SK-N-SH (cell line): Measurements from ENCODE around the gene NUAK1. TPM values are rescaled to one million over a fixed set of nuclear protein-coding genes. Genes with fewer than 3 reads are reported as not detected.

ENCODE experiments used
- CTCF ChIA-PET: fragments of 300-600, 350-600 bp; formaldehyde crosslinking; extraction: SDS; loops from one replicate; lab custom pipeline; 2021; lab: Yijun Ruan, JAX
- POLR2A ChIA-PET: fragments of 350-600 bp; sonication (Branson Sonifier 250); formaldehyde crosslinking; extraction: SDS; loops from one replicate; lab custom pipeline; 2020; ENCODE audit warnings: antibody characterized with exemption, inconsistent platforms; lab: Yijun Ruan, JAX
- DNase-seq: peaks from one replicate; pipeline ENCODE4 v3.0.0; 2012
- H2AFZ ChIP-seq: fragments of 200-600 bp; sonication (generic); 2 replicates; pipeline ENCODE4 v1.8.1; 2016; ENCODE audit warnings: antibody characterized with exemption, mild to moderate bottlenecking, low read depth
- H3F3A ChIP-seq: fragments of 200-600 bp; sonication (generic); replicated peaks from 2 replicates; pipeline ENCODE3; 2016; ENCODE audit warnings: antibody characterized with exemption, mild to moderate bottlenecking; ENCODE audit not compliant: insufficient read depth
- H3K27ac ChIP-seq, 2 experiments: fragments of 200-500 bp in 1 of 2; fragments of 200-600 bp in 1 of 2; sonication (Bioruptor generic) in 1 of 2; sonication (generic), shearing (Covaris generic) in 1 of 2; 2 replicates each; pipeline versions ENCODE4 v1.5.1 to v1.6.1; 2014 to 2016; ENCODE audit warnings: low read depth in 2 of 2, inconsistent platforms in 1 of 2, low read length in 1 of 2, mild to moderate bottlenecking in 1 of 2, mixed read lengths in 1 of 2
- H3K27me3 ChIP-seq: fragments of 200-600 bp; sonication (generic), shearing (Covaris generic); 2 replicates; pipeline ENCODE4 v1.6.1; 2016; ENCODE audit warnings: mixed run types; ENCODE audit not compliant: insufficient read depth
- H3K36me3 ChIP-seq, 2 experiments: fragments of 200-500 bp in 1 of 2; fragments of 200-600 bp in 1 of 2; sonication (Bioruptor generic) in 1 of 2; sonication (generic) in 1 of 2; replicated peaks in 1 of 2; 2 replicates each; pipeline versions ENCODE3 to v1.5.1; 2014 to 2016; ENCODE audit warnings: low read length in 1 of 2, mild to moderate bottlenecking in 1 of 2; ENCODE audit not compliant: insufficient read depth in 2 of 2, control insufficient read depth in 1 of 2
- H3K4me1 ChIP-seq, 2 experiments: fragments of 200-500 bp in 1 of 2; fragments of 200-600 bp in 1 of 2; sonication (Bioruptor generic) in 1 of 2; sonication (generic), shearing (Covaris generic) in 1 of 2; 2 replicates each; pipeline versions ENCODE4 v1.5.1 to v1.6.1; 2014 to 2016; ENCODE audit warnings: low read depth in 1 of 2, low read length in 1 of 2, mixed run types in 1 of 2; ENCODE audit not compliant: insufficient read depth in 2 of 2, control insufficient read depth in 1 of 2
- H3K4me2 ChIP-seq: fragments of 200-600 bp; sonication (generic), shearing (Covaris generic); 2 replicates; pipeline ENCODE4 v1.6.1; 2017; ENCODE audit warnings: mixed run types
- H3K4me3 ChIP-seq, 2 experiments: fragments of 200-500 bp in 1 of 2; fragments of 200-600 bp in 1 of 2; sonication (Bioruptor generic) in 1 of 2; sonication (generic), shearing (Covaris generic) in 1 of 2; 2 replicates each; pipeline versions ENCODE4 v1.5.1 to v1.8.1; 2014 to 2016; ENCODE audit warnings: low read depth in 2 of 2, inconsistent platforms in 1 of 2, low read length in 1 of 2, mild to moderate bottlenecking in 1 of 2, mixed read lengths in 1 of 2, moderate library complexity in 1 of 2
- H3K79me2 ChIP-seq: fragments of 200-600 bp; sonication (generic); 2 replicates; pipeline ENCODE4 v1.8.1; 2017; ENCODE audit warnings: mild to moderate bottlenecking; ENCODE audit not compliant: insufficient read depth
- H3K9ac ChIP-seq: fragments of 200-600 bp; sonication (generic); 2 replicates; pipeline ENCODE4 v1.6.1; 2017; ENCODE audit warnings: mixed run types
- H3K9me2 ChIP-seq: fragments of 200-600 bp; sonication (generic); 2 replicates; pipeline ENCODE4 v1.6.1; 2017; ENCODE audit warnings: mixed run types
- H3K9me3 ChIP-seq: fragments of 200-600 bp; sonication (generic); 2 replicates; pipeline ENCODE4 v1.6.1; 2017; ENCODE audit warnings: mixed run types, mild to moderate bottlenecking, moderate library complexity
- H4K20me1 ChIP-seq: fragments of 200-600 bp; sonication (generic); 2 replicates; pipeline ENCODE4 v1.6.1; 2017; ENCODE audit warnings: mild to moderate bottlenecking, mixed run types; ENCODE audit not compliant: insufficient read depth
- CHD2 ChIP-seq: fragments of 150-350 bp; IDR thresholded peaks from 2 replicates; pipeline ENCODE4 v1.6.1; 2018; ENCODE audit warnings: low read length; ENCODE audit not compliant: partially characterized antibody
- EP300 ChIP-seq, 2 experiments: IDR thresholded peaks; 2 replicates each; pipeline versions ENCODE4 v1.4.0 to v1.6.1; 2012; ENCODE audit warnings: borderline replicate concordance in 1 of 2, low read depth in 1 of 2, low read length in 1 of 2
- FOSL2 ChIP-seq: IDR thresholded peaks from 2 replicates; pipeline ENCODE4 v1.4.0; 2012; ENCODE audit warnings: low read depth, mild to moderate bottlenecking, moderate library complexity, borderline replicate concordance
- FOXJ3 ChIP-seq: sonication (generic); formaldehyde crosslinking; IDR thresholded peaks from 2 replicates; pipeline ENCODE4 v1.5.1; 2020; ENCODE audit warnings: mild to moderate bottlenecking, missing genetic modification reagents
- FOXM1 ChIP-seq: IDR thresholded peaks from 2 replicates; pipeline ENCODE4 v1.4.0; 2012; ENCODE audit warnings: low read depth, mild to moderate bottlenecking
- GABPA ChIP-seq: IDR thresholded peaks from 2 replicates; pipeline ENCODE4 v1.4.0; 2012; ENCODE audit warnings: low read depth, mild to moderate bottlenecking
- JUND ChIP-seq: IDR thresholded peaks from 2 replicates; pipeline ENCODE4 v1.4.0; 2012
- MEF2A ChIP-seq: IDR thresholded peaks from 2 replicates; pipeline ENCODE4 v1.4.0; 2012; ENCODE audit warnings: low read depth, borderline replicate concordance
- NRF1 ChIP-seq: IDR thresholded peaks from 2 replicates; pipeline ENCODE4 v1.6.1; 2012; ENCODE audit warnings: low read depth, mild to moderate bottlenecking, low read length
- RFX5 ChIP-seq: IDR thresholded peaks from 2 replicates; pipeline ENCODE4 v1.6.1; 2012; ENCODE audit warnings: mild to moderate bottlenecking, improper control_type of control experiment, low read length
- SIN3A ChIP-seq: IDR thresholded peaks from 2 replicates; pipeline ENCODE4 v1.6.1; 2012; ENCODE audit warnings: low read depth, mild to moderate bottlenecking, low read length, moderate library complexity, borderline replicate concordance
- SMC3 ChIP-seq: IDR thresholded peaks from 2 replicates; pipeline ENCODE4 v1.6.1; 2012; ENCODE audit warnings: low read depth, low read length, improper control_type of control experiment
- TAF1 ChIP-seq: IDR thresholded peaks from 2 replicates; pipeline ENCODE4 v1.6.1; 2012; ENCODE audit warnings: low read depth, mild to moderate bottlenecking, low read length, moderate library complexity, borderline replicate concordance
- WGBS: methylation state at CpG from one replicate; pipeline ENCODE4 v1.1.6; 2017; ENCODE audit warnings: low lambda C conversion rate; 5-methylcytosine and 5-hydroxymethylcytosine counted together
- polyA plus RNA-seq, 3 experiments: library from polyadenylated mRNA; depleted of rRNA; stranded (reverse); fragments of >200 nt; gene quantifications; 2 replicates each; pipeline ENCODE4 v1.2.3, GENCODE V29; 2012
- TF ChIP-seq, protein P1 (sequence below): IDR thresholded peaks from 2 replicates; pipeline ENCODE4 v1.4.0; 2012; ENCODE audit warnings: low read depth
- TF ChIP-seq, protein P2 (sequence below): fragments of 200-600 bp; sonication (generic); IDR thresholded peaks from 2 replicates; pipeline ENCODE4 v1.6.1; 2017; ENCODE audit warnings: antibody characterized with exemption, mild to moderate bottlenecking, moderate library complexity
- TF ChIP-seq, protein P3 (sequence below): fragments of 150-350 bp; IDR thresholded peaks from 2 replicates; pipeline ENCODE4 v1.6.1; 2017; ENCODE audit warnings: antibody characterized with exemption, low read length, low read depth, borderline replicate concordance

Gene NUAK1
- polyA plus RNA-seq, 1 of the 3 experiments (the other 2 are of a cell fraction): 8.1 TPM

DNA sequence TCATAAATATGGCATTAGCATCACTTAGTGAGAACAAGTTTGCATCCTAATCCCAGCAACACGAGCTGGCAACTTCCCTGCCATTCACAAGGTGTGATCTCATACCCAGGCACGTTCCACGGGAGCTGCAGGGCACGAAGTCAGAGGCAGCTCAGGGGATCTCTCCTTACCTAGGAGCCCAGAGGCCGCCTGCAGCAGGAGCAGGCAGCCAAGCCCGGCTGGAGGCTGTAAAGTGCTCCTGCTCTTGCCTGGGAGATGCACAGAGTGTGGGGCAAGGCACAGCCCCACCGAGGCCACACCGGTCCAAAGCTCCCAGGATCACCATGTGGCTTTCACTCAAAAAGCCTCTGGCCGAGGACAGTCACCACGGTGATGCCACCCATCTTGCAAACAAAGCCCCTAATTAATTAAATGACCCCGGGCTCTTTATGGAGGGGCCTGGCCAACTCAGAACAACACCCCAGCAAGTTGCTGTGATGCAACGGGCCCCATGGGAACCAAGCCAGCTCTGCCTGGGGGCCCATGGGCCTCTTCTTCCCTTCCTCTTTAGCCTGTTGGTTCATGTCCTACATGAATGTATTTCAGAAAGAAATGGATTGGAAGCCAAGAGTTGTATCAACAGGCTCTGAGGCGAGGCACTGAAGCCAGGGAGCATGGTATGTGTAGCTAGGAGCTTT is 26.5 kb downstream of the NUAK1 start:
- CTCF ChIA-PET: interaction anchor here (1.5 kb wide), 1 partner anchor 692 kb away, joined by 4 read pairs; no protein-coding TSS in a partner anchor
- peak; percentile 34 for DNase-seq
- H3F3A ChIP-seq: peaks cover 12% of the 10 kb centered on the region
- H3K27me3 ChIP-seq: no peaks in the 10 kb centered on the region
- H3K9me2 ChIP-seq: no peaks in the 10 kb centered on the region
- H3K79me2 ChIP-seq: peaks cover 100% of the 10 kb centered on the region
- H2AFZ ChIP-seq: no peak overlapping the region
- WGBS: 57% methylated on average over 13 of the region's 13 CpGs
- H3K9me3 ChIP-seq: no peaks in the 10 kb centered on the region
- 0 out of 2 replicates have a peak overlapping the region, but pooled peaks have one; percentile 30 for H3K9ac ChIP-seq
- H3K36me3 ChIP-seq: peaks cover 0 to 2% of the 10 kb centered on the region in 2 experiments
- peaks cover 4 to 46% of the 10 kb centered on the region in 2 experiments; a peak in 3 of 4 replicates for H3K4me1 ChIP-seq
- TF ChIP-seq, protein P1, sequence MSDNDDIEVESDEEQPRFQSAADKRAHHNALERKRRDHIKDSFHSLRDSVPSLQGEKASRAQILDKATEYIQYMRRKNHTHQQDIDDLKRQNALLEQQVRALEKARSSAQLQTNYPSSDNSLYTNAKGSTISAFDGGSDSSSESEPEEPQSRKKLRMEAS: peak; percentile 76
- TF ChIP-seq NRF1: no peak
- H4K20me1 ChIP-seq: peaks cover 85% of the 10 kb centered on the region
- POLR2A ChIA-PET: no interaction called here
- H3K4me2 ChIP-seq: peak overlapping the region; percentile 9; the same call in 1 of the 2 replicates
- peak overlapping the region in 1 of 2 experiments; percentile 45; a peak in 2 of 4 replicates for H3K27ac ChIP-seq
- no peak overlapping the region for H3K4me3 ChIP-seq

DNA sequence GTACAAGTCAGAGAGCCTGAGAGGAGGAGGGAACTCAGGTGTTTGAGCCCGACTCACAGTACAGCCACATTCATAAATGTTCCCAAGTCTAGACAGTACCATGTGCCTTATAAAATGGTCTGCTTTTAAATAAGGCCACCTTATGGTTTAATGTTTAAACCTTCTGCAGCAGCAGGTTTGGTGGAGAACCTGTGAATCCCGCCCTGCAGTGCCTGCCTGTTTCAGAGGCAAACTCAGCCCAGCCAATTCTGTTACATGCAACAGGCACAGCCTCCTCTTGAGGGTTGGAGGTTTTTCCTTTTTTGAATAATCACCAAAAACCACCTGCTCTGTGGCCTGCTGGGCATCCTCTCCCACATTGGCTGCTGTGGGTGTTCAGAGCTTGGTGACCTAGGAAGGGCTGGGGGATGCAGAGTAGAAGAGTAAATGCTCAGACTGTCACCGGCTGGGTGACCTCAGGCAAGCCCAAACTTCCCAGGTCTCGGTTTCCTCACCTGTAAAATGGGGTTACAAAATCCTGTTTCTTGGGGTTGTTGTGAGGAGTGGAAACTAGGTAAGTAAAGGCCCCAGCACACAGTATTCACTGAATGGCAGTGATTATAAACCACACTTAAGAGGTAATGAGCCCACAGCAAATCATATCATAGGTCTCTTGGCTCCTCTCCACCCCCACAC is 28.0 kb downstream of the NUAK1 start:
- H3K27ac ChIP-seq: no peak overlapping the region
- H2AFZ ChIP-seq: no peak overlapping the region
- no peak for DNase-seq
- H3K9me2 ChIP-seq: no peaks in the 10 kb centered on the region
- TF ChIP-seq EP300 (IDR thresholded peaks at IDR 0.05; ENCODE audit: borderline replicate concordance in 1 of 2, low read depth in 1 of 2, low read length in 1 of 2): no peak
- no peak for TF ChIP-seq GABPA
- no peak for TF ChIP-seq RFX5
- WGBS: 87% methylated on average over 4 of the region's 4 CpGs
- H3K79me2 ChIP-seq: peaks cover 100% of the 10 kb centered on the region
- peaks cover 15 to 61% of the 10 kb centered on the region in 2 experiments for H3K4me1 ChIP-seq
- peaks cover 26% of the 10 kb centered on the region for H3F3A ChIP-seq
- CTCF ChIA-PET: no interaction called here
- H3K4me3 ChIP-seq: no peak overlapping the region
- H3K4me2 ChIP-seq: no peak overlapping the region
- H3K36me3 ChIP-seq: peaks cover 0 to 2% of the 10 kb centered on the region in 2 experiments
- no peaks in the 10 kb centered on the region for H3K9me3 ChIP-seq
- POLR2A ChIA-PET: no interaction called here
- H3K27me3 ChIP-seq: no peaks in the 10 kb centered on the region
- H3K9ac ChIP-seq: no peak overlapping the region
- H4K20me1 ChIP-seq: peaks cover 72% of the 10 kb centered on the region

DNA sequence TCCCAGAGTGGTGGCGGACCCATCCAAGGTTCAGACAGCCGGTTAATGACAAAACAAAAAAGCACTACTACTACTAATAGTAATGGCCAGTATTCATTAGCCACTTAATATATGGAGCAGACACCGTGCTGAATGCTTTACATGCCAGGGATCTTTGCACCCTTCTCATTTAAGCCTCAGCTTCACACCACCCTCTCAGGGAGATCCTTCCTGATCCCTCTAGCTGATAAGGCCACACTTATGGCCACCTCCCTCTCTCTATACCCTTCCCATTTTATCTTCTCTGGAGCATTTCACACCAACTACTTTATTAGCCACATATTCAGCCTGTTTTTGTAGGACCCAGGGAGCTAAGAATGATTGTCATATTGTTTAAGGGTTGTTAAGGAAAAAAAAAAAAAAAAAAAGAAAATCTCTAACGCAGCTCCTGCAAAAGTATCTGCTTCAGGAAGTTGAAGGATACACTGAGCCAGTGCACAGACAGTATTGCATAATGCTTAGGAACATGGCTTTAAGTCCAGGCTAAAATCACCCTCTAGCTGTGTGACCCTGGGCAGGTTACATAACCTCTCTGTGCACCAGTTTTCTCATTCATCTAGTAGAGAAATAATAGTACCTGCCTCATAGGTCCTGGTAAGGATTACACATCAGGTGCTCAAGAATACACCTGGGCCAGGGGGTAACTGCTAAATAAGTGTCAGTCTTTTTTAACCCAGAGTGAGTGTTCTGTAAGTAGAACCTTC is 29.4 kb downstream of the NUAK1 start:
- Histone ChIP-seq H3K9me3 (no peaks in the 10 kb centered on the region), H3K27me3 (no peaks in the 10 kb centered on the region), H3K79me2 (peaks cover 100% of the 10 kb centered on the region), H3F3A (peaks cover 23% of the 10 kb centered on the region), H3K4me1 (peaks cover 19 to 53% of the 10 kb centered on the region in 2 experiments), H4K20me1 (peaks cover 58% of the 10 kb centered on the region), H2AFZ (no peak overlapping the region), H3K4me3 (no peak overlapping the region), H3K27ac (peak overlapping the region in 1 of 2 experiments; percentile 73; a peak in 3 of 4 replicates), H3K36me3 (peaks cover 2 to 6% of the 10 kb centered on the region in 2 experiments), H3K4me2 (no peak overlapping the region), H3K9me2 (no peaks in the 10 kb centered on the region), H3K9ac (no peak overlapping the region)
- no peak for DNase-seq
- WGBS: 64% methylated on average over 4 of the region's 4 CpGs
- ChIA-PET CTCF (interaction anchor here (1.0 to 3.4 kb wide), 3 partner anchors 27 to 404 kb away, joined by 3 to 17 read pairs (median 3); no protein-coding TSS in a partner anchor), POLR2A (no interaction called here)
- TF ChIP-seq FOXM1 (no peak), MEF2A (no peak), SIN3A (no peak), FOSL2 (no peak), CHD2 (no peak), TAF1 (no peak), JUND (no peak), SMC3 (no peak), EP300 (IDR thresholded peaks at IDR 0.05; ENCODE audit: borderline replicate concordance in 1 of 2, low read depth in 1 of 2, low read length in 1 of 2) (no peak), FOXJ3 (no peak)
- TF ChIP-seq, protein P2, sequence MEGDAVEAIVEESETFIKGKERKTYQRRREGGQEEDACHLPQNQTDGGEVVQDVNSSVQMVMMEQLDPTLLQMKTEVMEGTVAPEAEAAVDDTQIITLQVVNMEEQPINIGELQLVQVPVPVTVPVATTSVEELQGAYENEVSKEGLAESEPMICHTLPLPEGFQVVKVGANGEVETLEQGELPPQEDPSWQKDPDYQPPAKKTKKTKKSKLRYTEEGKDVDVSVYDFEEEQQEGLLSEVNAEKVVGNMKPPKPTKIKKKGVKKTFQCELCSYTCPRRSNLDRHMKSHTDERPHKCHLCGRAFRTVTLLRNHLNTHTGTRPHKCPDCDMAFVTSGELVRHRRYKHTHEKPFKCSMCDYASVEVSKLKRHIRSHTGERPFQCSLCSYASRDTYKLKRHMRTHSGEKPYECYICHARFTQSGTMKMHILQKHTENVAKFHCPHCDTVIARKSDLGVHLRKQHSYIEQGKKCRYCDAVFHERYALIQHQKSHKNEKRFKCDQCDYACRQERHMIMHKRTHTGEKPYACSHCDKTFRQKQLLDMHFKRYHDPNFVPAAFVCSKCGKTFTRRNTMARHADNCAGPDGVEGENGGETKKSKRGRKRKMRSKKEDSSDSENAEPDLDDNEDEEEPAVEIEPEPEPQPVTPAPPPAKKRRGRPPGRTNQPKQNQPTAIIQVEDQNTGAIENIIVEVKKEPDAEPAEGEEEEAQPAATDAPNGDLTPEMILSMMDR: no peak
- TF ChIP-seq, protein P3, sequence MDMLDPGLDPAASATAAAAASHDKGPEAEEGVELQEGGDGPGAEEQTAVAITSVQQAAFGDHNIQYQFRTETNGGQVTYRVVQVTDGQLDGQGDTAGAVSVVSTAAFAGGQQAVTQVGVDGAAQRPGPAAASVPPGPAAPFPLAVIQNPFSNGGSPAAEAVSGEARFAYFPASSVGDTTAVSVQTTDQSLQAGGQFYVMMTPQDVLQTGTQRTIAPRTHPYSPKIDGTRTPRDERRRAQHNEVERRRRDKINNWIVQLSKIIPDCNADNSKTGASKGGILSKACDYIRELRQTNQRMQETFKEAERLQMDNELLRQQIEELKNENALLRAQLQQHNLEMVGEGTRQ: no peak
